A549 (cell line): ENCODE measurements around the gene FMNL2. TPM values are rescaled to one million over a fixed set of nuclear protein-coding genes. Genes with fewer than 3 reads are reported as not detected.
A peak's percentile ranks its signal among the peaks of the same experiment; 100 is the strongest.

ENCODE experiments used
- ATAC-seq, 2 experiments: fragments of 200-7000 bp in 1 of 2; fragments of >200 bp in 1 of 2; cut with Nextera tagmentation in 1 of 2; cut with Tn5 transposase in 1 of 2; 3 replicates each; pipeline versions ENCODE4 v1.8.0 to v1.9.1; 2018 to 2020; ENCODE audit warnings: mild to moderate bottlenecking in 1 of 2, moderate library complexity in 1 of 2
- CTCF ChIA-PET: fragments of 300-600 bp; sonication (Branson Sonifier 250); formaldehyde crosslinking; extraction: SDS; loops from one replicate; lab custom pipeline; 2021; ENCODE audit warnings: antibody characterized with exemption, inconsistent platforms; lab: Yijun Ruan, JAX
- POLR2A ChIA-PET: fragments of 350-600 bp; formaldehyde crosslinking; extraction: SDS; loops from one replicate; lab custom pipeline; 2021; ENCODE audit warnings: antibody characterized with exemption, inconsistent platforms; lab: Yijun Ruan, JAX
- DNase-seq, 2 experiments: peaks; one replicate each; pipeline versions ENCODE4 v3.0.0 to v3.0.0-alpha.2; 2011 to 2016; ENCODE audit warnings: low read depth in 1 of 2, low spot score in 1 of 2
- FAIRE-seq: peaks from 2 replicates; lab custom pipeline; 2011; peaks lifted over from hg19 to GRCh38; lab: Jason Lieb, UNC
- H3K27ac ChIP-seq, 2 experiments: fragments of >200 bp; sonication (Bioruptor Twin); formaldehyde crosslinking; 3 replicates each; pipeline ENCODE4 v1.5.1; 2016 to 2017
- H3K4me1 ChIP-seq: fragments of >200 bp; sonication (Bioruptor Twin); formaldehyde crosslinking; 3 replicates; pipeline ENCODE4 v1.6.1; 2016
- H3K4me2 ChIP-seq: fragments of >200 bp; sonication (Bioruptor Twin); formaldehyde crosslinking; 3 replicates; pipeline ENCODE4 v1.6.1; 2016
- H3K4me3 ChIP-seq: fragments of >200 bp; sonication (Bioruptor Twin); formaldehyde crosslinking; 3 replicates; pipeline ENCODE4 v1.5.1; 2016
- H3K9me3 ChIP-seq: fragments of >200 bp; sonication (Bioruptor Twin); formaldehyde crosslinking; 3 replicates; pipeline ENCODE4 v1.6.1; 2016
- CEBPB ChIP-seq, 2 experiments: fragments of >200 bp in 1 of 2; sonication (Bioruptor Twin) in 1 of 2; formaldehyde crosslinking in 1 of 2; IDR thresholded peaks; 2 replicates each; pipeline ENCODE4 v1.6.1; 2012 to 2016
- EP300 ChIP-seq, 2 experiments: fragments of >200 bp; sonication (Bioruptor Twin); formaldehyde crosslinking; IDR thresholded peaks; 2 replicates in 1 of 2; 3 replicates in 1 of 2; pipeline ENCODE4 v1.6.1; 2016 to 2017
- FOSB ChIP-seq: fragments of 250-450 bp; sonication (Bioruptor Pico); IDR thresholded peaks from 2 replicates; pipeline ENCODE4 v1.5.0; 2020; ENCODE audit warnings: mild to moderate bottlenecking, moderate library complexity
- HDAC2 ChIP-seq: fragments of 200-600 bp; sonication (generic); IDR thresholded peaks from 2 replicates; pipeline ENCODE4 v1.6.1; 2016
- HEYL ChIP-seq: fragments of 250-450 bp; sonication (Bioruptor Pico); IDR thresholded peaks from 2 replicates; pipeline ENCODE4 v1.8.0; 2021; ENCODE audit warnings: mild to moderate bottlenecking, moderate library complexity
- HOXB13 ChIP-seq: fragments of 250-450 bp; sonication (Bioruptor Pico); IDR thresholded peaks from 2 replicates; pipeline ENCODE4 v1.5.0; 2020; ENCODE audit warnings: low read depth, mild to moderate bottlenecking, moderate library complexity
- KDM1A ChIP-seq: fragments of 200-600 bp; sonication (generic); IDR thresholded peaks from 2 replicates; pipeline ENCODE4 v1.6.1; 2016; ENCODE audit warnings: low read depth, mild to moderate bottlenecking
- MAZ ChIP-seq: fragments of 150-350 bp; IDR thresholded peaks from 2 replicates; pipeline ENCODE4 v1.6.1; 2014; ENCODE audit warnings: antibody characterized with exemption, low read depth, low read length, borderline replicate concordance
- MYC ChIP-seq: IDR thresholded peaks from 2 replicates; pipeline ENCODE4 v1.6.1; 2012; ENCODE audit warnings: mild to moderate bottlenecking, inconsistent platforms, low read length, improper control_type of control experiment, borderline replicate concordance
- NR3C1 ChIP-seq: fragments of >200 bp; sonication (Bioruptor Twin); formaldehyde crosslinking; IDR thresholded peaks from 3 replicates; pipeline ENCODE4 v1.6.1; 2017
- PHF8 ChIP-seq: fragments of 200-600 bp; sonication (generic); IDR thresholded peaks from 2 replicates; pipeline ENCODE4 v1.6.1; 2016; ENCODE audit warnings: low read depth, mild to moderate bottlenecking, antibody characterized with exemption, moderate library complexity, borderline replicate concordance
- POLR2AphosphoS2 ChIP-seq: conservative IDR thresholded peaks from 2 replicates; pipeline ENCODE4 v1.6.1; 2012; ENCODE audit warnings: low read length, improper control_type of control experiment, inconsistent platforms
- RFX5 ChIP-seq: fragments of 450-650 bp; IDR thresholded peaks from 2 replicates; pipeline ENCODE4 v1.7.1; 2014; ENCODE audit warnings: antibody characterized with exemption, mild to moderate bottlenecking, moderate library complexity
- TP53 ChIP-seq: fragments of 250-450 bp; sonication (Bioruptor Pico); IDR thresholded peaks from 2 replicates; pipeline ENCODE4 v1.5.0; 2021; ENCODE audit warnings: mild to moderate bottlenecking, moderate library complexity
- ZC3H11A ChIP-seq: fragments of 450-650 bp; IDR thresholded peaks from 2 replicates; pipeline ENCODE4 v1.6.1; 2014; ENCODE audit warnings: antibody characterized with exemption, mild to moderate bottlenecking
- WGBS: methylation state at CpG from one replicate; pipeline ENCODE4 v1.1.6; 2017; ENCODE audit errors: missing lambda C conversion rate; 5-methylcytosine and 5-hydroxymethylcytosine counted together
- polyA plus RNA-seq, 4 experiments: library from polyadenylated mRNA; depleted of rRNA in 3 of 4; stranded (reverse); fragments of >200 nt; fragmentation: RNase III in 1 of 4; extraction: RNeasy Plus Mini Kit Qiagen cat#74134 plus additional on column Dnase treatment in 1 of 4; gene quantifications; 2 replicates in 3 of 4; 3 replicates in 1 of 4; pipeline ENCODE4 v1.2.3, GENCODE V29; 2011 to 2017
- TF ChIP-seq, protein P1 (sequence below): fragments of >200 bp; sonication (Bioruptor Twin); formaldehyde crosslinking; IDR thresholded peaks from 3 replicates; pipeline ENCODE4 v1.6.1; 2016
- TF ChIP-seq, protein P2 (sequence below): fragments of 250-450 bp; sonication (Bioruptor Pico); IDR thresholded peaks from 2 replicates; pipeline ENCODE4 v1.5.0; 2021; ENCODE audit warnings: mild to moderate bottlenecking, moderate library complexity, borderline replicate concordance
- TF ChIP-seq, protein P3 (sequence below): IDR thresholded peaks from 2 replicates; pipeline ENCODE4 v1.6.1; 2012
- TF ChIP-seq, protein P4 (sequence below): fragments of 450-650 bp; IDR thresholded peaks from 2 replicates; pipeline ENCODE4 v1.6.1; 2014; ENCODE audit warnings: antibody characterized with exemption

Gene FMNL2
- polyA plus RNA-seq, 2 of the 4 experiments (the other 2 are of a cell fraction), result 27.9 to 36.5 TPM

DNA sequence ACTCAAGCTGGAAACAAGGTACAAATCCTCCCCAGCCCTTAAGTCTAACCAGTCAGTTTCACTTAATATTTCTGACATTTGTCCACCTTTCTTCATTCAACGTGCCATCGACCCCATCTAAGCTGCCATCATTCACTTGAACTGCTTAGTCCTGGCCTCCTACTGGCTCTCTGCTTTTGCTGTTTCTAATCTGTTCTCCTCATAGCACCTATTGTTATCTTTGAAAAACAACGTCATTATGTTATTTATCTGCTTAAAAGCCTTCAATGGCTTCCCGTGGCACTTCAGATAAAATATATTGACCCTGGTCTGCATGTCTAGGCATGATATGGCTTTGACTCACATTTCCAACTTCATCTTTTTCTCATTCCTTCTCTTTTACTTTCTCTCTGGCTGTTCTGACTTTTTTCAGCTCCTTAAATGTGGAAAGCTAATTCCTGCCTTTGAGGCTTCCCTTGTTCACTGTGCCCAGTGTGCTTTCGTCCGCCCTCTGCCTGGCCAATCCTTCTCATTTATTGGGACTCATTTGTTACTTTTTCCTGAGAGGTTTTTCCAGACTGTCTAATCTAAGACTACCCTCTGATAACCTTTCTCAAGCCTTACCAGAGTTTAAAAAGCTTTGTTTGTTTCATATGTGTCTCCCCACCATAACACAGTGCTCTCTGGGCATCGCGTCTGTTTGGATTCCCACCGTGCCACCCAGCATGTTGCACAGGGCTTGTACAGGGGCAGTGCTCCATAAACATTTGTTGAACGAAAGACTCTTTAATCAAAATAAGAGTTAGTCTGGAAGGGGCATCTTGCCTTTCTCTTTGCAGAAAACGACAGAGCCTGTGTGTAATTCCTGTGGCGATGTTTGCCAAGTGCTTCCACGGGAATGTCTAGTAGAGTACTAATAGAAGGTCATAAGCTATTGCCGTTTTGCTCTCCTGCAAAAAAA lies 183.9 kb downstream of the FMNL2 start:
- no peak for FAIRE-seq
- no peak for DNase-seq
- WGBS, result 82% methylated on average over 14 of the region's 14 CpGs
- CTCF ChIA-PET, result interaction anchor here (0.6 to 1.0 kb wide), 3 partner anchors 42 to 116 kb away, joined by 3 to 4 read pairs (median 3); no protein-coding TSS in a partner anchor
- peaks cover 25% of the 10 kb centered on the region for H3K4me1 ChIP-seq
- ATAC-seq, result no peak
- TF ChIP-seq EP300 (IDR thresholded peaks at IDR 0.05), result no peak
- TF ChIP-seq RFX5, result no peak
- TF ChIP-seq, protein P1, sequence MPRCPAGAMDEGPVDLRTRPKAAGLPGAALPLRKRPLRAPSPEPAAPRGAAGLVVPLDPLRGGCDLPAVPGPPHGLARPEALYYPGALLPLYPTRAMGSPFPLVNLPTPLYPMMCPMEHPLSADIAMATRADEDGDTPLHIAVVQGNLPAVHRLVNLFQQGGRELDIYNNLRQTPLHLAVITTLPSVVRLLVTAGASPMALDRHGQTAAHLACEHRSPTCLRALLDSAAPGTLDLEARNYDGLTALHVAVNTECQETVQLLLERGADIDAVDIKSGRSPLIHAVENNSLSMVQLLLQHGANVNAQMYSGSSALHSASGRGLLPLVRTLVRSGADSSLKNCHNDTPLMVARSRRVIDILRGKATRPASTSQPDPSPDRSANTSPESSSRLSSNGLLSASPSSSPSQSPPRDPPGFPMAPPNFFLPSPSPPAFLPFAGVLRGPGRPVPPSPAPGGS, result no peak
- TF ChIP-seq NR3C1, result no peak
- TF ChIP-seq, protein P2, sequence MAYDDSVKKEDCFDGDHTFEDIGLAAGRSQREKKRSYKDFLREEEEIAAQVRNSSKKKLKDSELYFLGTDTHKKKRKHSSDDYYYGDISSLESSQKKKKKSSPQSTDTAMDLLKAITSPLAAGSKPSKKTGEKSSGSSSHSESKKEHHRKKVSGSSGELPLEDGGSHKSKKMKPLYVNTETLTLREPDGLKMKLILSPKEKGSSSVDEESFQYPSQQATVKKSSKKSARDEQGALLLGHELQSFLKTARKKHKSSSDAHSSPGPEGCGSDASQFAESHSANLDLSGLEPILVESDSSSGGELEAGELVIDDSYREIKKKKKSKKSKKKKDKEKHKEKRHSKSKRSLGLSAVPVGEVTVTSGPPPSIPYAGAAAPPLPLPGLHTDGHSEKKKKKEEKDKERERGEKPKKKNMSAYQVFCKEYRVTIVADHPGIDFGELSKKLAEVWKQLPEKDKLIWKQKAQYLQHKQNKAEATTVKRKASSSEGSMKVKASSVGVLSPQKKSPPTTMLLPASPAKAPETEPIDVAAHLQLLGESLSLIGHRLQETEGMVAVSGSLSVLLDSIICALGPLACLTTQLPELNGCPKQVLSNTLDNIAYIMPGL, result no peak
- peak overlapping the region in 1 of 2 experiments; percentile 44; a peak in 1 of 6 replicates for H3K27ac ChIP-seq
- no peak overlapping the region for H3K4me3 ChIP-seq
- no peak overlapping the region for H3K4me2 ChIP-seq
- H3K9me3 ChIP-seq, result no peaks in the 10 kb centered on the region
- POLR2A ChIA-PET, result no interaction called here

DNA sequence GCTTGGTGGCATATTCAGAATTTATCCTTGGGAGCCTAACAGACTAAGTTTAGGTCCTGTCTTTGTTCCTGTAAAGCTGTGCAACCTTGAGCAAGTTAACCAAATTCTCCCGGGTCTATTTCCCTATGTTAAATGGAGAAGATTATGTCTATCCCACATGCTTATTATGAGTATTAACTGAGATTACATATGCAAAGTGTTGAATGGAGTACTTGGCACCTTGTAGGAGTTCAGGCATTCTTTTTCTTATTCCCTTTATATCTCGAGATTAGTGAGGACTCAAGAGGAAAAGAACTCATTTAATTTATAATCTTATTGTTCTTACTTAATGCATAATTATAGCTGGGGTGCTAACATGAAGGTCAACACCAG lies 184.6 kb downstream of the FMNL2 start:
- Histone ChIP-seq H3K4me3 (no peak overlapping the region), H3K27ac (0 out of 6 replicates have a peak overlapping the region, but pooled peaks of 1 of the 2 experiments have one; percentile 44), H3K9me3 (no peaks in the 10 kb centered on the region), H3K4me1 (peaks cover 24% of the 10 kb centered on the region), H3K4me2 (no peak overlapping the region)
- DNase-seq, result no peak
- no peak for ATAC-seq
- TF ChIP-seq TP53 (no peak), MYC (no peak), PHF8 (no peak), KDM1A (no peak), HEYL (CRISPR knock-in tag) (no peak), MAZ (no peak), POLR2AphosphoS2 (no peak), CEBPB (IDR thresholded peaks at IDR 0.05) (no peak), HDAC2 (no peak), ZC3H11A (no peak), HOXB13 (CRISPR knock-in tag) (no peak), FOSB (CRISPR knock-in tag) (no peak)
- TF ChIP-seq, protein P3, sequence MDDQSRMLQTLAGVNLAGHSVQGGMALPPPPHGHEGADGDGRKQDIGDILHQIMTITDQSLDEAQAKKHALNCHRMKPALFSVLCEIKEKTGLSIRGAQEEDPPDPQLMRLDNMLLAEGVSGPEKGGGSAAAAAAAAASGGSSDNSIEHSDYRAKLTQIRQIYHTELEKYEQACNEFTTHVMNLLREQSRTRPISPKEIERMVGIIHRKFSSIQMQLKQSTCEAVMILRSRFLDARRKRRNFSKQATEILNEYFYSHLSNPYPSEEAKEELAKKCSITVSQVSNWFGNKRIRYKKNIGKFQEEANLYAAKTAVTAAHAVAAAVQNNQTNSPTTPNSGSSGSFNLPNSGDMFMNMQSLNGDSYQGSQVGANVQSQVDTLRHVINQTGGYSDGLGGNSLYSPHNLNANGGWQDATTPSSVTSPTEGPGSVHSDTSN, result no peak
- TF ChIP-seq, protein P4, sequence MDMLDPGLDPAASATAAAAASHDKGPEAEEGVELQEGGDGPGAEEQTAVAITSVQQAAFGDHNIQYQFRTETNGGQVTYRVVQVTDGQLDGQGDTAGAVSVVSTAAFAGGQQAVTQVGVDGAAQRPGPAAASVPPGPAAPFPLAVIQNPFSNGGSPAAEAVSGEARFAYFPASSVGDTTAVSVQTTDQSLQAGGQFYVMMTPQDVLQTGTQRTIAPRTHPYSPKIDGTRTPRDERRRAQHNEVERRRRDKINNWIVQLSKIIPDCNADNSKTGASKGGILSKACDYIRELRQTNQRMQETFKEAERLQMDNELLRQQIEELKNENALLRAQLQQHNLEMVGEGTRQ, result no peak
- ChIA-PET CTCF (interaction anchor here (0.9 kb wide), 1 partner anchor 43 kb away, joined by 3 read pairs; no protein-coding TSS in a partner anchor), POLR2A (no interaction called here)
- FAIRE-seq, result no peak
- 74% methylated on average over 2 of the region's 2 CpGs for WGBS
